HepG2 (cell line): ENCODE measurements around the gene BIRC6. TPM values are rescaled to one million over a fixed set of nuclear protein-coding genes. Genes with fewer than 3 reads are reported as not detected.

Experiments used
- ATRX ChIP-seq: sonication (generic); formaldehyde crosslinking; IDR thresholded peaks from 2 replicates; pipeline ENCODE4 v1.4.0; 2020; ENCODE audit warnings: missing genetic modification reagents, borderline replicate concordance
- DPF2 ChIP-seq: sonication (generic); formaldehyde crosslinking; IDR thresholded peaks from 2 replicates; pipeline ENCODE4 v1.4.0; 2020; ENCODE audit warnings: mild to moderate bottlenecking, low read depth, missing genetic modification reagents, borderline replicate concordance
- GATAD2A ChIP-seq: IDR thresholded peaks from 2 replicates; pipeline ENCODE4 v1.6.1; 2016
- IKZF4 ChIP-seq: sonication (generic); formaldehyde crosslinking; IDR thresholded peaks from 2 replicates; pipeline ENCODE4 v1.5.1; 2020; ENCODE audit warnings: borderline replicate concordance, mild to moderate bottlenecking, low read depth, missing genetic modification reagents; ENCODE audit errors: not compliant biosample characterization
- KDM2A ChIP-seq: sonication (generic); formaldehyde crosslinking; IDR thresholded peaks from 2 replicates; pipeline ENCODE4 v1.4.0; 2020; ENCODE audit warnings: low read depth, missing genetic modification reagents, borderline replicate concordance
- KLF9 ChIP-seq: IDR thresholded peaks from 2 replicates; pipeline ENCODE4 v1.6.1; 2016; ENCODE audit warnings: low read depth
- RCOR2 ChIP-seq: IDR thresholded peaks from 2 replicates; pipeline ENCODE4 v1.6.1; 2016; ENCODE audit warnings: missing biosample characterization, missing genetic modification reagents
- SP1 ChIP-seq, 2 experiments: fragments of 450-650 bp in 1 of 2; sonication (generic) in 1 of 2; formaldehyde crosslinking in 1 of 2; IDR thresholded peaks; 2 replicates each; pipeline versions ENCODE4 v1.4.0 to v1.6.1; 2016 to 2020; ENCODE audit warnings: missing genetic modification reagents in 1 of 2
- SRF ChIP-seq: IDR thresholded peaks from 2 replicates; pipeline ENCODE4 v1.6.1; 2011; ENCODE audit warnings: mild to moderate bottlenecking, low read depth, low read length, moderate library complexity
- SYNCRIP ChIP-seq: fragments of 200-400 bp; formaldehyde crosslinking; IDR thresholded peaks from 2 replicates; pipeline ENCODE4 v1.6.1; 2018; ENCODE audit warnings: mild to moderate bottlenecking, low read depth, low read length; ENCODE audit not compliant: insufficient read depth
- YEATS4 ChIP-seq: sonication (generic); formaldehyde crosslinking; IDR thresholded peaks from 2 replicates; pipeline ENCODE4 v1.4.0; 2020; ENCODE audit warnings: missing genetic modification reagents, borderline replicate concordance
- ZFP62 ChIP-seq: sonication (generic); formaldehyde crosslinking; IDR thresholded peaks from 2 replicates; pipeline ENCODE4 v1.4.0; 2020; ENCODE audit warnings: missing genetic modification reagents
- ZFP91 ChIP-seq: sonication (generic); formaldehyde crosslinking; IDR thresholded peaks from 2 replicates; pipeline ENCODE4 v1.9.0; 2022; ENCODE audit warnings: missing genetic modification reagents, mild to moderate bottlenecking, borderline replicate concordance
- ZHX1 ChIP-seq: sonication (generic); formaldehyde crosslinking; IDR thresholded peaks from 2 replicates; pipeline ENCODE4 v1.8.1; 2022; ENCODE audit warnings: low read depth, mild to moderate bottlenecking, missing genetic modification reagents
- ZNF292 ChIP-seq: sonication (generic); formaldehyde crosslinking; IDR thresholded peaks from 2 replicates; pipeline ENCODE4 v1.8.1; 2022; ENCODE audit warnings: mild to moderate bottlenecking, low read depth, missing genetic modification reagents, borderline replicate concordance
- ZNF350 ChIP-seq: sonication (generic); formaldehyde crosslinking; IDR thresholded peaks from 2 replicates; pipeline ENCODE4 v1.4.0; 2020; ENCODE audit warnings: mild to moderate bottlenecking, low read depth, missing genetic modification reagents, borderline replicate concordance
- ZNF563 ChIP-seq: sonication (generic); formaldehyde crosslinking; IDR thresholded peaks from 2 replicates; pipeline ENCODE4 v1.8.0; 2022; ENCODE audit warnings: mild to moderate bottlenecking, moderate library complexity, missing genetic modification reagents
- ZNF784 ChIP-seq: sonication (generic); formaldehyde crosslinking; IDR thresholded peaks from 2 replicates; pipeline ENCODE4 v1.5.1; 2020; ENCODE audit warnings: missing genetic modification reagents, mild to moderate bottlenecking, borderline replicate concordance
- polyA plus RNA-seq, 8 experiments: library from polyadenylated mRNA; depleted of rRNA in 3 of 8; stranded (reverse) in 7 of 8; unstranded in 1 of 8; fragments of >200 nt; fragmentation: Illumina TruSeq in 4 of 8; extraction: Trizol in 4 of 8; gene quantifications; 2 replicates each; pipeline versions ENCODE4 v1.2.1 to v1.2.3, GENCODE V29; 2011 to 2016; ENCODE audit warnings: low read depth in 4 of 8, missing spikeins in 1 of 8, mixed read lengths in 1 of 8; ENCODE audit not compliant: insufficient read depth in 1 of 8
- total RNA-seq, 5 experiments: library from RNA; depleted of rRNA; stranded (reverse); fragments of >200 nt; fragmentation: Illumina TruSeq; extraction: Trizol; gene quantifications; 2 replicates each; pipeline ENCODE4 v1.2.3, GENCODE V29; 2016; ENCODE audit warnings: low read depth in 1 of 5
- TF ChIP-seq, protein P1 (sequence below): IDR thresholded peaks from 2 replicates; pipeline ENCODE4 v1.6.1; 2016; ENCODE audit warnings: missing compliant biosample characterization, missing genetic modification reagents, borderline replicate concordance
- TF ChIP-seq, protein P2 (sequence below), 2 experiments: sonication (generic) in 1 of 2; formaldehyde crosslinking in 1 of 2; IDR thresholded peaks; 2 replicates each; pipeline versions ENCODE4 v1.4.0 to v1.6.1; 2018 to 2020; ENCODE audit warnings: missing genetic modification reagents in 2 of 2, borderline replicate concordance in 1 of 2, low read depth in 1 of 2, mild to moderate bottlenecking in 1 of 2, missing biosample characterization in 1 of 2

The BIRC6 gene
- total and polyA plus RNA-seq, 2 of the 13 experiments (the other 11 are each of a cell fraction or from before 2014, with no cell fraction given): 65.6 to 120 TPM

DNA sequence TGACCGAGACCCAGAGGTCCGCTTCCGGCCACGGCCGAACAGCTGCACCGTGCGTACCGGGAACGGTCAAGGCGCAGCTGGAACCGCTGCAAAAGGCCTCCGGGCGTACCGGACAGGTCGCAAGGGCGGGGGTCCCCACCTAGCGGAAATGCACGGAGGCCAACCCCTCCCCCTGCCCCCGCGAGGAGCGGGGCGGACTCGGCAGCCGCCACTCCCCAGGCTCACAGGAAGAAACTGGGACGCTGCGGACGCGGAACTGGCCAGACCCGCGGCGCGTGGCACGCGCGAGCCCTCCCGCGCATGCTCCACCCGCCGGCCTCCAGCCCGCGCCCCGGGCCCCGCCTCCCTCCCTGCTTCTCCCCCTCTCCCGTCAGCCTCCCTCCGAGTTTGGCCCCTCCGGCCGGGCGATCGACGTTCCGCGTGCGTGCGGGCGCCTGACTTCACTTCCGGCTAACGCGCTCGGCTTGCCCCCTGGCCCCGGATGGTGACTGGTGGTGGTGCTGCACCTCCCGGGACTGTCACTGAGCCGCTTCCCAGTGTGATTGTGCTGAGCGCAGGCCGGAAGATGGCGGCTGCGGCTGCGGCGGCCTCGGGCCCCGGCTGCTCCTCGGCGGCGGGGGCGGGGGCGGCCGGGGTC is at the start of gene BIRC6 (continued):
- TF ChIP-seq ATRX (CRISPR knock-in tag): no peak
- no peak for TF ChIP-seq RCOR2 (CRISPR knock-in tag)
- peak; percentile 96 for TF ChIP-seq YEATS4 (CRISPR knock-in tag)
- TF ChIP-seq DPF2 (CRISPR knock-in tag): peak; percentile 45; the same call in 1 of the 2 replicates
- no peak for TF ChIP-seq ZFP62 (CRISPR knock-in tag)
- TF ChIP-seq ZHX1 (CRISPR knock-in tag): peak; percentile 81
- TF ChIP-seq ZNF350 (CRISPR knock-in tag): peak; percentile 91
- TF ChIP-seq ZNF784 (CRISPR knock-in tag): peak; percentile 96
- TF ChIP-seq KLF9 (CRISPR knock-in tag): no peak
- TF ChIP-seq SYNCRIP: no peak
- peak; percentile 94 for TF ChIP-seq ZNF563
- TF ChIP-seq ZNF292: peak; percentile 81
- TF ChIP-seq, protein P1, sequence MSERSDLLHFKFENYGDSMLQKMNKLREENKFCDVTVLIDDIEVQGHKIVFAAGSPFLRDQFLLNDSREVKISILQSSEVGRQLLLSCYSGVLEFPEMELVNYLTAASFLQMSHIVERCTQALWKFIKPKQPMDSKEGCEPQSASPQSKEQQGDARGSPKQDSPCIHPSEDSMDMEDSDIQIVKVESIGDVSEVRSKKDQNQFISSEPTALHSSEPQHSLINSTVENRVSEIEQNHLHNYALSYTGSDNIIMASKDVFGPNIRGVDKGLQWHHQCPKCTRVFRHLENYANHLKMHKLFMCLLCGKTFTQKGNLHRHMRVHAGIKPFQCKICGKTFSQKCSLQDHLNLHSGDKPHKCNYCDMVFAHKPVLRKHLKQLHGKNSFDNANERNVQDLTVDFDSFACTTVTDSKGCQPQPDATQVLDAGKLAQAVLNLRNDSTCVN (CRISPR knock-in tag): peak; percentile 90
- peak; percentile 91 for TF ChIP-seq GATAD2A (CRISPR knock-in tag)
- TF ChIP-seq, protein P2, sequence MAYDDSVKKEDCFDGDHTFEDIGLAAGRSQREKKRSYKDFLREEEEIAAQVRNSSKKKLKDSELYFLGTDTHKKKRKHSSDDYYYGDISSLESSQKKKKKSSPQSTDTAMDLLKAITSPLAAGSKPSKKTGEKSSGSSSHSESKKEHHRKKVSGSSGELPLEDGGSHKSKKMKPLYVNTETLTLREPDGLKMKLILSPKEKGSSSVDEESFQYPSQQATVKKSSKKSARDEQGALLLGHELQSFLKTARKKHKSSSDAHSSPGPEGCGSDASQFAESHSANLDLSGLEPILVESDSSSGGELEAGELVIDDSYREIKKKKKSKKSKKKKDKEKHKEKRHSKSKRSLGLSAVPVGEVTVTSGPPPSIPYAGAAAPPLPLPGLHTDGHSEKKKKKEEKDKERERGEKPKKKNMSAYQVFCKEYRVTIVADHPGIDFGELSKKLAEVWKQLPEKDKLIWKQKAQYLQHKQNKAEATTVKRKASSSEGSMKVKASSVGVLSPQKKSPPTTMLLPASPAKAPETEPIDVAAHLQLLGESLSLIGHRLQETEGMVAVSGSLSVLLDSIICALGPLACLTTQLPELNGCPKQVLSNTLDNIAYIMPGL (CRISPR knock-in tag; IDR thresholded peaks at IDR 0.05; ENCODE audit: borderline replicate concordance in 1 of 2, low read depth in 1 of 2): peak; percentile 87 to 94
- peak; percentile 33; the same call in 1 of the 2 replicates for TF ChIP-seq SRF
- peak; percentile 94 for TF ChIP-seq ZFP91 (CRISPR knock-in tag)
- TF ChIP-seq KDM2A (CRISPR knock-in tag): peak; percentile 94
- peak; percentile 31 for TF ChIP-seq IKZF4 (CRISPR knock-in tag)
- TF ChIP-seq SP1 (IDR thresholded peaks at IDR 0.05): no peak
- TF ChIP-seq SP1 (CRISPR knock-in tag; IDR thresholded peaks at IDR 0.05): peak; percentile 31
